Measurements from ENCODE around the gene CHRNG.

Gene CHRNG

GRCh38 chr2:232508251-232508650 lies 31.2 kb upstream of the CHRNG start:
- no peak for DNase-seq

- DNase-seq = peak; percentile 54
These were observed 28.1 kb upstream of the CHRNG start for GRCh38 chr2:232511336-232511890.

GRCh38 chr2:232512602-232513001 lies 26.9 kb upstream of the CHRNG start:
- no peak for DNase-seq

GRCh38 chr2:232513353-232513752 lies 26.1 kb upstream of the CHRNG start:
- no peak for DNase-seq

GRCh38 chr2:232515639-232516038 lies 23.9 kb upstream of the CHRNG start:
- no peak for DNase-seq

GRCh38 chr2:232516551-232516950 lies 22.9 kb upstream of the CHRNG start:
- DNase-seq = no peak

- no peak for DNase-seq
These were observed 20.6 kb upstream of the CHRNG start for GRCh38 chr2:232518844-232519243.

GRCh38 chr2:232519581-232520438 lies 19.7 kb upstream of the CHRNG start, which contains the start of gene PRSS56:
PRSS56 (plus strand) TSS chr2:232520388; CDS start chr2:232520599, 211 bp downstream.
- peak; percentile 57 for DNase-seq

- no peak for DNase-seq
These were observed 19.0 kb upstream of the CHRNG start for GRCh38 chr2:232520489-232520888.

GRCh38 chr2:232521098-232521497 lies 18.4 kb upstream of the CHRNG start:
- DNase-seq = no peak

- no peak for DNase-seq
These were observed 17.4 kb upstream of the CHRNG start for GRCh38 chr2:232521959-232522622.

GRCh38 chr2:232522623-232523401 lies 16.7 kb upstream of the CHRNG start:
- DNase-seq = no peak

- DNase-seq = no peak
These were observed 16.1 kb upstream of the CHRNG start for GRCh38 chr2:232523402-232523681.

GRCh38 chr2:232523682-232524597 lies 15.6 kb upstream of the CHRNG start:
- no peak for DNase-seq

- no peak for DNase-seq
These were observed 14.7 kb upstream of the CHRNG start for GRCh38 chr2:232524771-232525170.

- no peak for DNase-seq
These were observed 14.3 kb upstream of the CHRNG start for GRCh38 chr2:232525199-232525598.

- DNase-seq = no peak
These were observed 13.6 kb upstream of the CHRNG start, which contains the start of gene CHRND for GRCh38 chr2:232525791-232526371. CHRND (plus strand) TSS chr2:232526160; CDS start chr2:232526216, 56 bp downstream.

GRCh38 chr2:232526372-232526941 lies 13.0 kb upstream of the CHRNG start:
- no peak for DNase-seq

GRCh38 chr2:232527905-232528470 lies 11.5 kb upstream of the CHRNG start:
- no peak for DNase-seq

- no peak for DNase-seq
These were observed 10.6 kb upstream of the CHRNG start for GRCh38 chr2:232528746-232529460.
